NCI-H345 (cell line): ENCODE results near the gene NKX3-2.
A peak's percentile ranks its signal among the peaks of the same experiment; 100 is the strongest.
"Not testable (repeated sequence)": the region's sequence is repeated elsewhere in the genome, so short reads cannot be mapped to it uniquely, and the experiment has no call there.

Source experiments
- DNase-seq: peaks from one replicate; lab custom pipeline; 2025; lab: John Stamatoyannopoulos, UW

NKX3-2 gene

DNA sequence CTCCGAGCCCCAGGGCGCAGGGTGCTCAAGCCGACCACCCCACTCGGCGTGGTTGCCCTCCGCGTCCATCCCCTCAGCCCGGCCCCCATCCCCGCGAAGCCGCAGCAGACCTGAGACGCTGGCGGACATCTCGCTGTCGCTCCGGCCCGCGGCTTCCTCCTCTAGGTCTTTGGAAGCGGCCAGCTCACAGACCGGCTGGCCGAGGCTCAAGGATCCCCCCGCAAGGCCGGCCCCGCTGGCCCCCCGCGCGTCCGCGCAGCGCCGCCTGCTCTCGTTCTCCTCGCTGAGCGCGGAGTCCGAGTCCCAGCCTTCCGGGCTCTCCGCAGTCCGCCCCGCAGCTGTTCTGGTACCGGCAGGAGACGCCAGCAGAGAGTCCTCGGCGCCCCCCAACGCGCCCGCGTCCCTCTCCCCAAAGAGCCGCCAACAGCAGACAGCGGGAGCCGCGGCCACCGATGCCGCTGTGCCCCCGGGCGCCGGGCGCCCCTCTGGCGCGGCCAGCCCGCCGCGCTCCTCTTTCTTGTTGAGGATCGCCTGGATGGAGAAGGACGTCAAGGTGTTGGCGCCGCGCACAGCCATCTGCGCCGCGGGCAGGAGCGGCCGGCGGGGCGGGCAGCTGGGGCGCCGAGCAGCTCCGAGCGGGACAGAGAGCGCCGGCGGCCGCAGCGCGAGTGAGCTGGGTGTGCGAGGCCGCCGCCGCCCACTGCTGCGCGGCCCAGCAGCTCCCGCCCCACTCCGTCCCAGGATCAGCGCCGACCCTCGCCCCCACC, at the start of gene NKX3-2:
Gene NKX3-2, minus strand, starts transcription at position 670 of the 767 bp plus-strand sequence. Its CDS starts 94 bp downstream, at position 576.
- peak; percentile 39 for DNase-seq

DNA sequence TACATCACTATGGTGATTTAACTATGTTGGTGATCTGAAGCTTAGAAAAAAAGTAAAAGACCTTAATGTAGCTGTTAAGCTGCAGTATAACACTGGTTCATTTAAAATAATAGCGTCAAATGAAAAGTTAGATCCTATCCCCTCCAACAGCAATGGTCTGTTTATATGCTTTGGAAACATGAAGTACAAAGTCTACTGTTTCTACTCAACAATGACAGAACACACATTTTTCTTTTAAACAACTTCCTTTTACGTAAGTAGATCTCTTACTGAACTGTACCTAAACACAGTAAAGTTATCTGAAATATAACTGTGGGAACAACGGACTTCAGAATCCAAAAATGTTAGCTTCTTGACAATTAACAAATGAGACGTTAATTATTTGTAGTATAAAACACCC, 47.9 kb upstream of the NKX3-2 start:
- DNase-seq = no peak

DNA sequence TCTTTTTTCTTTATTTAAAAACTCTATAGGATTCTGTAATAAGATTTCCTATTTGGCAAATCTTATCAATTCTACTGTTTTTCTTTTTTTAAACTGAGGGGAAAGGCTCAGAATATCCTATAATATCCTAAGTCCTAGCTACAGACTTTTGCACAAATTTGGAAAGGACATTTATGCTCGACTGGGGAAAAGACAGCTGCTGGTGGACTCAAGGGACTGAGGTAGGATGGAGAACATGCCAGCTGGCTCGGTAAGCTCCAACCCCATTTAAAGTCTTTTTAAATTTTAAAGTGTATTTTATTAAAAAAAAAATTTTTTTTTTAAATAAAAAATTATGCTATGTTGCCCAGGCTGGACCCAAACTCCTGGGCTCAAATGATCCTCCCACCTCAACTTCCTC, 46.5 kb upstream of the NKX3-2 start:
- no peak for DNase-seq

DNA sequence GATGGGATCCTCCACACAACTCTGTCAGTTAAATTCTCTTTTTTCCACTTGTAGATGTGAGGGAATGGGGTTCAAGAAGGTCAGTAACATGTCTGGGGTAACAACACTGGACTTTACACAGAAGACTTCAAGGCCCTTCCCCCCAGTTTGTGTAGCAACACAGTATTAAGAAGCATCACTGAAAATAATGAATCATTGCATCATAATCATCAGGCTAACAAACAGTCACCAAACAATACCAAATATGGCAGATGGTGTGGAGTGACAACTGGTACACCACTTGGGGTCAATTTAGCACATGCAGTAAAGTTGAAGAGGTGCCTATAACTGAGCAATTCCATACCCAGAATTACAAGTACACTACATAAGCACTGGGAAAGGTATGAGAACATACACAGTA, 44.6 kb upstream of the NKX3-2 start:
- DNase-seq = no peak

DNA sequence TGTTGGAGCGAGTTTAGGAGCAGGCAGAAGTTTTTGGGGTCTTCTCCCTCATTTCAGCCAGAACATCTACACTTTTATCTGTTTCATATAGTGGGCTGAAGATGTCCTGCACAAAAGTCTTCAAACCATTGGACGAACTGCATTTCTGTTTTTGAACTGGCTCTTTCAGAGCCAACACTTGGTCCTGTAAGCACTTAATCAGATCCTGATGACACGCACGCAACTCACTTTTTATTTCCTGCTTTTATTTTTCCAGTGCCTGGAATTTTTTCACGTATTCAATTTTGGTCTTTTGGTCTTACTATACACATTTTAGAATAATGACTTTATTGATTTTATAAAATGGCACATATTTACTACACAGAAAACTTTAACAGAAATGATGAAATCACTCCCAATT, 40.2 kb upstream of the NKX3-2 start:
- no peak for DNase-seq

DNA sequence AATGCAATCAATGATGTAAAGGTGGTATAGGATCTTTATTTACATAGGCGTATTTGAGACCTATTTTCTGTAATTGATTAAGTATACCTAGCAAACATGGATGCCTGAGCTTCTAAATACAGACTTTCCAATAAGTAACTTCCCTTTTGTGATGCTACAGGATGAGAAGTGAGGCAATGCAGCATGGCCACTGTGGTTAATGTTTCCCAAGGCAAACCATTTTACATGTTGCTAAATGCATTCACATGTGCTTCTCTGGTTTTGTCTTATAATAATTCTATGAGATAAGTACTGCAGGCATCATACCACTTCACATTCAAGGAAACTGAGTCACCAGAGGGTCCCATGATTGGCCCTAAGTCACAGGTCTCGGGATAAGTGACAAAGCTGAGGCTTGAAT, 35.7 kb upstream of the NKX3-2 start:
- no peak for DNase-seq

DNA sequence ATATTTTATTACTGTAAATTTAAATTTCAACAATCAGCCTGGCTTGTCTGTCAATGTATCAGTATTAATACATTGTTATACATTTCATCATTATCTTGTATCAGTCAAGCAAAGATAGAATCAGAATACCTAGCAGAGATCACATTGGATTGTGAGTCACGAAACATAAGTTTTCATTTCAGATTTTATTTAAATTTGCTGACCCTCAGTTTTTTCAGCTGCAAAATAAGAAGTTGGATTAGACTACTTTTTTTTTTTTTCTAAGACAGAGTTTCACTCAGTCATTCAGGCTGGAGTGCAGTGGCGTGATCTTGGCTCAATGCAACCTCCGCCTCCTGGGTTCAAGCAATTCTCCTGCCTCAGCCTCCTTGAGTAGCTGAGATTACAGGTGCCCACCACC, 33.4 kb upstream of the NKX3-2 start:
- no peak for DNase-seq

DNA sequence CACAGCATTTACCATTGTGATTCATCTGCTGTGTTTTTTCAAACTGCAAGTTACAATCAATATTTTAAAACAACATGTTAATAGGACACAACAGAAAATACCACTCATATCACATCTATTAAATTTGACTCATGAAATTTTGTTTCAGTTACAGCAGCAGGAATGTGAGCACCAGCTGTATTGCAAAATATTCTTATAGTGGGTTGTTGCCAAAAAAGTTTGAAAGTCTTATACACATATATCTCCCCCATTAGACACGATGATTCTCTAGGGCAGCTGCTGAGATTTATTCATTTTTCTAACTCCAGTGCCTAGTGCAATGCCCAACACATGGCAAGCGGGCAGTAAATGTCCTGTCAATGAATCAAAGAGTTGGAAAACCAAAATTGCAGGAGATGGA, 26.6 kb upstream of the NKX3-2 start:
- no peak for DNase-seq

DNA sequence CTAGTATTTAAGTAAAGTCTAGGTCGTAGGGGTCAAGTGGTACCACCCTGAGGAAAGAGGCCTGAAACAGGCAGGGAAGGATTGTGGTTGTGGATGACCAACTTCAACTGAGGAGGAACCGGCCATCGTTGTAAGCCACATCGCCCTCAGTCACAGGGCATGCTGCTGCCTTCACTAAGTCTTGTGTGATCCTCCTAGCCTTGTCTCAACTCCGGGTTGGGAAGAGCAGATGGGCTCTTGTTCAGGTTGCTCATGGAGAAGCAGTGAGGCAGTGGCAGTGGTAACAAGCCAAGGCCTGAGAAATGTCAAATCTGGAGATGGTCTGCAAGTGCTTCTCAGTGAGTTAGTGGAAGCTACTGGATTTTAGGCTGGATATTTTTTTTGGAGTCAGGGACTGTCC, 22.8 kb upstream of the NKX3-2 start:
- no peak for DNase-seq

DNA sequence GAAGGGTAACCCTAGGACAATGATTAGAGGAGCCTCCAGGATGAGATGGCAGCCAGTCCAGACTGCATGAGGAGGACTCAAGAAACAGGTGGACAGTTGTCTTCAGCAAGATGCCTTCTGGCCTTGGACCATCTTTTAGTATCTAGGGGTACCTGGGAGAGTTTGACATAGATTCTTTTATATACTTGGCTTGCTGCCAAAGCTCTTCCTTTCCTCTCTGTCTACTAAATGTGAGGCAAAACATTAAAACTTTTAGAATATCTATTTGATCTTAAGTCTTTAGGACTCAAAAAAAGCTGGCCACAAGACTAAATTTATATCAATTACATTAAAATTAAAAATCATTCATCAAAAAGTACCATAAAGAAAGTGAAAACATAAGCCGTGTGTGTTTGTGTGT, 18.6 kb upstream of the NKX3-2 start:
- DNase-seq = no peak

DNA sequence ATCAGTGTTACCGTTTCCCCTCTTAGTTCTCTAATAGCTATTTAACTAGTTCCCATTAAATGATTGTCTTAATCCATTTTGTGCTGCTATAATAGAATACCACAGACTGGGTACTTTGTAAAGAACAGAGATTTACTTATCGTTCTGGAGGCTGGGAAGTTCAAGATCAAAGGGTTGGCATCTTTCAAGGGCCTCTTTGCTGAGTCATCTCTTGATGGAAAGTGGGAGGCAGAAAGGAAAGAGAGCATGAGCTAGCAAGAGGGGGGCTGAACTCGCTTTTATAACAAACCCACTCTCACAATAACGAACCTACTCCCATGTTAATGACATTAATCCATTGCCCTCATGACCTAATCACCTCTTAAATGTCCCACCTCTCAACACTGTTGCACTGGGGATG, 17.4 kb upstream of the NKX3-2 start:
- no peak for DNase-seq

DNA sequence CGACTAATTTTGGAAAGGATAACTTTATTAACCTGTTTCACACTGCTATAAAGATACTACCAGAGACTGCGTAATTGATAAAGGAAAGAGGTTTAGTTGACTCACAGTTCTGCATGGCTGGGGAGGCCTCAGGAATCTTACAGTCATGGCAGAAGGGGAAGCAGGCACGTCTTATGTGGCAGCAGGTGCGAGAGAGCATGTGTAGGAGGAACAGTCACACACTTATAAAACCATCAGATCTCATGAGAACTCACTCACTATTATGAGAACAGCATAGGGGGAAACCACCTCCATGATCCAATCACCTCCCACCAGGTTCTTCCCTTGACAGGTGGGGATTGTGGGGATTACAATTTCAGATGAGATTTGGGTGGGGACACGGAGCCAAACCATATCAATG, 15.8 kb upstream of the NKX3-2 start:
- DNase-seq = not testable (repeated sequence)

DNA sequence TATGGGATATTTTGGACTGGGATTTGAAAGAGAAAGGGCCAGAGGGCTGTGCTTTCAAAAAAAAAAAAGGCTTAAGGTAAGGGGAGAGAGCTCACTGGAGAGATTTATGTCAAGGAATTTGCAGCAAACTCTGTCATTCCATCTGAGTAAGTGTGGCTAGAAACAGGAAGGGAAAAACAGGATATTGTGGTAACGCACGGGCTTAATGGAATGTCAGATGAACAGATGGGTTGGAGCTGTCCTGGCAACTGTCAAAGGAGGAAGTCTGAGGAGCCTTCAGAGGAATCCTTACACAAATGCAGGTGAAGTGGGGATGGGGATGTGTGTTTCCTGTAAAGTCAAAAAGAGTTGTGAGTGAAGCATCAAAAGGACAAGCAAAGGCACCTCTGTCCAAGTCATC, 15.1 kb upstream of the NKX3-2 start:
- no peak for DNase-seq

DNA sequence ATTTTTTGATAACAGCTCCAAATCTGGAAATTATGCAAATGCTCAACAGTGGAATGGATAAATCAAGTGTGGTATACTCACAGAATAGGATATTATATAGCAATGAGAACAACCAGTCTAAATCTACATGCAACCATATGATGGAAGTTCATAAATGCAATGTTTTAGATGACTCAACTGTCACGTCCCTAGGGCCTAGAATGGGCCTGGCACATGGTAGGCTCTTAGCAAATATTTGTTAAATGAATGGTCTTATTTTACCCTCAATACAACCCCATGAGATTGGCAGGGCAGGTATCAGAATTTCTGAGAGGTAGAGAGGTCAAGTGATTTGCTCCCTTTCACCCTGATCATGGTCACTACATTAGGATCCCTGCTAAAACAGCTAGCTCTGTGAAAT, 14.6 kb upstream of the NKX3-2 start:
- no peak for DNase-seq

DNA sequence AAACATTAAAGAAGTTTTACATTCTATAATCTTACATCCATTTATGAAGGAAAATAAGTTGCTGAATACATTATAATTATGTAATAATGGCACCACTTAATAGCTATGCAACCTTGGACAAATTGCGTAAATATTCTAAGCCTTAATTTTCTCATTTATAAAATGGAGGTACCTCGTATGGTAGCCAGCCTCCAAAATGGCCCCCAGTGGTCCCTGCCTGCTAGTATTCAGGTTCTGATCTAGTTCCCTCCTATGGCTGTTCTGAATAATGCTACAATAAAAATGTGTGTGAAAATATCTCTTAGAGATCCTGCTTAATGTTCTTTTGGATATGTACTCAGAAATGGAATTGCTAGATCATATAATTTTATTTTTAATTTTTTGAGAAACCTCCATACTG, 11.0 kb upstream of the NKX3-2 start:
- DNase-seq = no peak

DNA sequence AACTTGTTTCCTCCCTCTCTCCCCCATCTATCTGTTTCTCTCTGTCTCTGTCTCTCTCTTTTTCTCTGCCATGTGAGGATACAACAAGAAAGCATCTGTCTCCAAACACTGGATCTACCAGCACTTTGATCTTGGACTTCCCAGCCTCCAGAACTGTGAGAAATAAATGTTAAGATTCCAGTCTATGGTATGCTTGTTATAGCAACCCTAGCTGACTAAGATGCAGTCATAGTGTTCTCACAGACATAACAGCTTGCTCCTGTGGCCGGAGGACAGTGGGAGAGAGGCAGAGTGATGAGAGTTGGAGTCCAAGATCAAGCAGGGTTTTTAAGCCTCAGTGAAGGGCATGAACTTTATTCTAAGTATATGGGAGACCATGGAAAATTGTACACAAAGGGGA, 8.8 kb upstream of the NKX3-2 start:
- DNase-seq = no peak

DNA sequence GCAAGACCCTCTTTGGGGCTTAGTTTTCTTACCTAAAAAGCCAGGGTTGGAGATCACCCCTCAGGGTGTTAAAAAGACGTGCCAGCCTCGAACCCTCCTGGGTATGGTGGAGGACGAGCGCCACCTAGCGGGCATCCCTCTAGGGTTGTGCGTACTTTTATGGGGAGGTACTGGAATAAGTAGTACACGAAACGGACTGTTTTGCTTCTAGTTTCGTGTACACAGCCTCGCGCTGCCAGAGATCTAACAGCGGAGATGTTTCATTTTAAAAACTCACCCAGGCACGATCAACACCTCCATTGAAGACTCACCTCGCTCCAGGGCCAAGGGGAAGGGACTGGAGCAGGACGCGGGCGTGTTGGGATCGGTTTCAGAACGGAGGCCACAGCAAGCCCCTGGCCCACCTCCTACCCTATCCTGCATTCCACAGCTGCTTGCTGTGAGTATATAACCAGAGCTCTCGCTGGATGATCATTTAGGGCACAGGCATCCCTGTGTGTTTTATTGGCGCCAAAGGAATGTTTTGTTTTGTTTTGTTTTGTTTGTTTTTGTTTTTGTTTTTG, 4.8 kb upstream of the NKX3-2 start:
- peak; percentile 89 for DNase-seq

DNA sequence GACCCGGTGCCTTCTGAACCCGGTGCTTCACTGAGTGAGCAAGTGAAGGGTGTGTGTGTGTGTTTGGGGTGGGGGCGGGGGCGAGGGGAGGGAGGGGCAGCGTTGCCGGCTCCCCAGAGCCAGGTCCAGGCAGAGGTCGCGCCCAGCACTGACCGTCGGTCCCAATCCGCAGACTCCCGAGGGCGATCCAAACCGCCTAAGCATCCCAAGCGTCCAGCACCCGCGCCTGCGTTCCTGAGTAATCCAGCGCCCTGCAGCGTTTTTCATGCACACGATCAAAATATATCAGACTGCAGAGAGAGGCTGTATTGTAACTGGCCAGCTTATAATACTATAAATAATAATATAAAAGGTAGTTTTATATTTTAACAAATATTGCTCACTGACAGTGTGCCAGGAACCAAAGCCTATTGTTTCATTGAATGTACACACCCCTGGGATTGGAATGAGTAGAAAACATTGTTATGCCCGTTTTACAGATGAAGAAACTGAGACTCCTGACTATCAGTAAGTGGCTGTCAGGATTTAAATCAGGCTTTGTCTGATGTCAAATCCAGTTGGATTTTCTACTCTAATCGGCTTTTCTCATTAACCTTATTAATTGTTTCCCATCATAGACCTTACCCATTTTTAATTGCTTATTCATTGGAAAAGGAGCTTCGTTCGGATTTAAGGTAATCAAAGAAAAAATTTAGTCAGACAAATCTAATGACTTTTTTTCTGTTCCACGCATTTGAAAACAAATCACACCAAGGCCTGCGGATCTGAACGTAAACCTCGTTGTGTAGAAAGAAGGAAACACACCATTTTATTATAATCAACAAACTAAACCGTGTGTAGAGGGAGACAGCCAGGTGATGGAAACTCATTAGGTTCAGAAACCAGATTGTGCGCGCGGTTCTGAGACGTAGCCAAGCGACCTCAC, 4.0 kb upstream of the NKX3-2 start:
- DNase-seq = peak; percentile 66

DNA sequence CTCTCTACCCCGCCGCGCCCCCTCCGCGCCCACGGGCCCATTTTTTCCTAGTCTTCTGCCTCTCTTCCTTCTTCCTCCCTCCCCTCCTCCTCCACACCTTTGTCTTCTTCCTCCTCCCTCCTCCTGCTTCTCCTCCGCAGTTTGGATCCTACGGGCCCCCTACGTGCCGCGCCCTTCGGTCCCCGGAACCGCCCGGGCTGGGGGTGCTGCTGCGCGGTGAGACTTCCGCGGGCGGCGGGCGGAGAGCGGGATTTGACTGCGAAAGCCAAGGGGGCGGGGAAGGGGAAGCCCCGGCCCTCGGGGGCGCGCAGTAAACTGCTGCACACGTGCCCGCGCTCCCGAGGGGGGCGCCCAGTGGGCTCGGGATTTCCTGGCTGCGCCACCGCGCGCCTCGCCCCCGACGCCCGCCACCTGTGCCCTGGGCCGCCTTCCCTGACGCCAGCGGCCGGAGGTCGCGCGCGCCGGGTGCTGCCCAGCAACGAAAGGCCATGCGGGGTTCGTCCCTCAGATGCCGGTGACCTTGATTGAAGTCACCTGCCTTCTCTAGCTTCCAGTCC, 3.3 kb upstream of the NKX3-2 start:
- DNase-seq = peak; percentile 86

DNA sequence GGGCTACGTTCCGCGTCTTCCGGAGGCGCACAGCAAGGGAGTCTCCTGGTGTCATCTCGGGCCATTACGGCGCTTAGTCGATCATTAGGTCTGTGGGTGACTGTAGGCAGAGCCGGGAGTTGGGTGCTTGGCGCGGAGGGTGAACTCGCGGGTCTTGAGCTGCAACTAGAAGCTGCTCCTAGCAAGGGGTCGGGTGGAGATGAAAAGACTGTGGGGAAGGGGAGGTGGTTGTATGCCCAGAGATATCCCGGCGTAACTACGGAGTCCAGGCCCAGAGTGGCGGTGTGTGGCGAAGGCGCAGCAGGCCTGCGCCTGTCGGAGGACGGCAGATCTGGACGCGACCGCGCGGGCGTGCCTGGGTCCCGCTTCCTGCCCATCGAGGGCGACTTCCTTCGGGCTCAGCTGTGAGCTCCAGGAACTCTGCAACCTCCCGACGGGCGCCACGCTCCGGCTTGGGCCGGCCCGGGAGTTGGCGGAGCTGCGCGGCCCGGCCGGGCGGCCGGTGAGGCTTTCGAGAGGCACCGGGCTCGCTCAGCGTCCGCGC, 2.7 kb upstream of the NKX3-2 start:
- peak; percentile 49 for DNase-seq

DNA sequence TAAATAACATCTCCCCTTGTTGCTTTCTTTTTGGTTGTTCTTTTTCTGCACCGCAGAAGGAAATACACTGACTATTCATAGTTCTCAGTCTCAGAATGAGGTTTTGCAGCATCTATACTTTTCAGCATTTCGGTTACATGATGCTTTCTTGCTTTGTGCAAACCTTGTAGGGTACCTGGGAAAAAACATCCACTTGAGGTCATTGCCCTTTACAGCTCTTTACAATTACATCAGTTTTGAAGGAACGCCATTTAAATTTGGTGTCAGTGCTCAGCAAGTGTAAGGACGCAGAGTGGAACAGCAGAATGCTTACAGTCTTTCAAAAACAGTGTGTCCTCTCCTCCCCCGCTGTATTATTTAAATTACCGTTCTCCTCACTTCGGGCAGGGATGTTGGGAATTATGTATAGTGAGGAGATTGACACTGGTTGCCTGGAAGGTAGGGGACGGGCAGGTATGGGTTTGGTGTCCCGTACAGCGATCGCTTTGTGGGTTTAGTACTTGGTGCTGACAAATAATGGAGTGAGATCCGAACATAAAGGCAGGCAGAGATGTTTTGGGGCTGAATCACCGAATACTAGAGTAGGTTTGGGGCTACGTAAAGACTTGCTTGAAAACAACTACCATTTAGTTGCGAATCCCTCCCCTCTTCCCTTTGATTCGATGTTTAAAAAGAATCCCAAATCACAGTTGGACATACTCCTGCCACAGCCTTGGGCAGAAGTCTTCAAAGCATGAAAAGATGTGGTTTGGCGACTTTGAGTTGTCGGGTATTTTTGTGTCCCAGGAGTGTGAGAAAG, 2.0 kb upstream of the NKX3-2 start:
- DNase-seq = peak; percentile 16
